Prostate gland (tissue), 2 donors: Measurements from ENCODE around the gene GLIPR2. TPM values are rescaled to one million over a fixed set of nuclear protein-coding genes. Genes with fewer than 3 reads are reported as not detected.

Source experiments
- DNase-seq: peaks from one replicate; pipeline ENCODE4 v3.0.0-alpha.2; 2019; ENCODE audit warnings: low spot score
- H3K27ac ChIP-seq, 2 donors: fragments of 200-600 bp; sonication (generic); 2 replicates each; pipeline ENCODE4 v1.5.1; 2017 to 2019
- H3K27me3 ChIP-seq: fragments of 200-600 bp; sonication (generic); replicated peaks from 2 replicates; pipeline ENCODE4 v1.5.1; 2019; ENCODE audit not compliant: insufficient read depth
- H3K36me3 ChIP-seq, 2 donors: fragments of 200-600 bp; sonication (generic); 1 replicate in 1 of 2; 2 replicates in 1 of 2; pipeline versions ENCODE4 v1.5.1 to v1.8.1; 2017 to 2019
- H3K4me1 ChIP-seq: fragments of 200-600 bp; sonication (generic); replicated peaks from 2 replicates; pipeline ENCODE4 v1.5.1; 2019
- H3K4me3 ChIP-seq, 2 donors: fragments of 200-600 bp; sonication (generic); 2 replicates each; pipeline ENCODE4 v1.5.1; 2017 to 2019
- H3K9me3 ChIP-seq: fragments of 200-600 bp; sonication (generic); 2 replicates; pipeline ENCODE4 v1.5.1; 2017
- POLR2A ChIP-seq: fragments of 450-650 bp; IDR thresholded peaks from one replicate; pipeline ENCODE4 v1.6.1; 2016; ENCODE audit warnings: antibody characterized with exemption, mild to moderate bottlenecking
- POLR2AphosphoS5 ChIP-seq: sonication (generic); formaldehyde crosslinking; IDR thresholded peaks from one replicate; pipeline ENCODE4 v1.6.1; 2017; ENCODE audit warnings: antibody characterized with exemption
- WGBS: methylation state at CpG from one replicate; pipeline ENCODE4 v1.1.5; 2018; 5-methylcytosine and 5-hydroxymethylcytosine counted together
- intact Hi-C: fragments of 100-400 bp; cut with DNase I; formaldehyde crosslinking; loops from one replicate; pipeline ENCODE4 v1.14.2; 2022
- total RNA-seq, 2 donors: library from RNA; depleted of rRNA; stranded (reverse); fragments of >200 nt; gene quantifications; one replicate each; pipeline ENCODE4 v1.1.0, GENCODE V29; 2016
- TF ChIP-seq, protein P1 (sequence below), 4 experiments: fragments of 200-600 bp in 2 of 4; fragments of 450-650 bp in 2 of 4; sonication (generic) in 2 of 4; IDR thresholded peaks; 1 replicate in 3 of 4; 2 replicates in 1 of 4; pipeline ENCODE4 v1.5.1; 2016 to 2019; ENCODE audit warnings: antibody characterized with exemption in 4 of 4, mild to moderate bottlenecking in 2 of 4, moderate library complexity in 2 of 4

Gene GLIPR2
- total RNA-seq, 2 donors from 2014 or later: 21.6 to 36.5 TPM

GRCh38 chr9:36210722-36211121, 74.2 kb downstream of the GLIPR2 start:
- Histone ChIP-seq H3K27ac (no peak overlapping the region), H3K9me3 (no peaks in the 10 kb centered on the region), H3K4me1 (no peaks in the 10 kb centered on the region), H3K4me3 (no peak overlapping the region), H3K36me3 (peaks cover 0 to 9% of the 10 kb centered on the region in 2 donors), H3K27me3 (no peaks in the 10 kb centered on the region)
- TF ChIP-seq, protein P1, sequence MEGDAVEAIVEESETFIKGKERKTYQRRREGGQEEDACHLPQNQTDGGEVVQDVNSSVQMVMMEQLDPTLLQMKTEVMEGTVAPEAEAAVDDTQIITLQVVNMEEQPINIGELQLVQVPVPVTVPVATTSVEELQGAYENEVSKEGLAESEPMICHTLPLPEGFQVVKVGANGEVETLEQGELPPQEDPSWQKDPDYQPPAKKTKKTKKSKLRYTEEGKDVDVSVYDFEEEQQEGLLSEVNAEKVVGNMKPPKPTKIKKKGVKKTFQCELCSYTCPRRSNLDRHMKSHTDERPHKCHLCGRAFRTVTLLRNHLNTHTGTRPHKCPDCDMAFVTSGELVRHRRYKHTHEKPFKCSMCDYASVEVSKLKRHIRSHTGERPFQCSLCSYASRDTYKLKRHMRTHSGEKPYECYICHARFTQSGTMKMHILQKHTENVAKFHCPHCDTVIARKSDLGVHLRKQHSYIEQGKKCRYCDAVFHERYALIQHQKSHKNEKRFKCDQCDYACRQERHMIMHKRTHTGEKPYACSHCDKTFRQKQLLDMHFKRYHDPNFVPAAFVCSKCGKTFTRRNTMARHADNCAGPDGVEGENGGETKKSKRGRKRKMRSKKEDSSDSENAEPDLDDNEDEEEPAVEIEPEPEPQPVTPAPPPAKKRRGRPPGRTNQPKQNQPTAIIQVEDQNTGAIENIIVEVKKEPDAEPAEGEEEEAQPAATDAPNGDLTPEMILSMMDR (IDR thresholded peaks at IDR 0.05): no peak
- no peak for TF ChIP-seq POLR2A
- TF ChIP-seq POLR2AphosphoS5: no peak
- intact Hi-C loops: no loop called here
- WGBS: 81% methylated on average over 8 of the region's 8 CpGs
- DNase-seq: no peak

DNA sequence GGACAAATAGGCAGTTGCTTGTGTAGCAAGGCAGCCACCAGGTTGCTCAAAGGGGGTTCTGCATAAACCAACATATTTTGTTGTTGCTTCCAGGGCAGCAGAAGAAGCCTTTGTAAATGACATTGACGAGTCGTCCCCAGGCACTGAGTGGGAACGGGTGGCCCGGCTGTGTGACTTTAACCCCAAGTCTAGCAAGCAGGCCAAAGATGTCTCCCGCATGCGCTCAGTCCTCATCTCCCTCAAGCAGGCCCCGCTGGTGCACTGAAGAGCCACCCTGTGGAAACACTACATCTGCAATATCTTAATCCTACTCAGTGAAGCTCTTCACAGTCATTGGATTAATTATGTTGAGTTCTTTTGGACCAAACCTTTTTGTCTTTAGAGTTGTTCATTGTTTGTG, 75.0 kb downstream of the GLIPR2 start:
- Histone ChIP-seq H3K27me3 (no peaks in the 10 kb centered on the region), H3K36me3 (peaks cover 0 to 9% of the 10 kb centered on the region in 2 donors), H3K27ac (no peak overlapping the region), H3K4me3 (no peak overlapping the region), H3K4me1 (no peaks in the 10 kb centered on the region), H3K9me3 (no peaks in the 10 kb centered on the region)
- no peak for TF ChIP-seq POLR2A
- TF ChIP-seq, protein P1 (IDR thresholded peaks at IDR 0.05): no peak
- no peak for TF ChIP-seq POLR2AphosphoS5
- no peak for DNase-seq
- WGBS: 79% methylated on average over 7 of the region's 7 CpGs
- intact Hi-C loops: no loop called here

DNA sequence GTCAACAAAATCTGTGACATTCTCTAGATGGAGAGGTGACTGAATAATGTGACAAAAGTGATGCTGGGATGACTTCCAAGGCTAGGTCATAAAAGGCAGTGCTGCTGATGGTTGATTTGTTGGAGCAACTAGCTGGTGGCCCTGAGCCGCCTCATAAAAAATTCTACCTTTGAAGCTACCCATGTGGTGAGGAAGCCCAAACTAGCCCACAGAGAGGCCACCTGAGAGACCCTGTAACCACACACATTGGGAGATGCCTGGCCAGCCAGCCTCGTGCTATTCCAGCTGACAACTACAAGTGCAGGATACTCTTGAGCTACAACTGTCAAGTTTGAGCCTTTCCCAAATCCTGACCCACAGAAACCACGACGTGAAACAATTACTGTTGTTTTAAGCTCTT, 76.9 kb downstream of the GLIPR2 start:
- DNase-seq: no peak
- TF ChIP-seq, protein P1 (IDR thresholded peaks at IDR 0.05): no peak
- TF ChIP-seq POLR2AphosphoS5 (no peak), POLR2A (no peak)
- Histone ChIP-seq H3K27me3 (no peaks in the 10 kb centered on the region), H3K36me3 (peaks cover 0 to 9% of the 10 kb centered on the region in 2 donors), H3K4me1 (no peaks in the 10 kb centered on the region), H3K27ac (no peak overlapping the region), H3K9me3 (no peaks in the 10 kb centered on the region), H3K4me3 (no peak overlapping the region)
- 88% methylated on average over 4 of the region's 4 CpGs for WGBS
- intact Hi-C loops: no loop called here

Other genes with a start within 250 kb of the GLIPR2 start
- 1 to 10 TPM; 1.3 to 1.5 TPM for gene HRCT1, start 230.5 kb upstream of the GLIPR2 start, total RNA-seq
- gene SPAAR, start 227.2 kb upstream of the GLIPR2 start, total RNA-seq: 10 to 100 TPM in 1 of 2 donors, under 1 TPM in 1; 0.64 to 31.4 TPM
- not detected for gene OR2S2, start 178.6 kb upstream of the GLIPR2 start, total RNA-seq
- gene RECK, start 99.8 kb upstream of the GLIPR2 start, total RNA-seq: 1 to 10 TPM; 6.1 to 7.7 TPM
- gene CCIN, start 32.7 kb downstream of the GLIPR2 start, total RNA-seq: 1 to 10 TPM in 1 of 2 donors, under 1 TPM in 1; 0.18 to 3.0 TPM
- 100 to 1,000 TPM; 210 to 259 TPM for gene CLTA, start 54.2 kb downstream of the GLIPR2 start, total RNA-seq
- 10 to 100 TPM; 34.5 to 54.0 TPM for gene GNE, start 121.7 kb downstream of the GLIPR2 start, total RNA-seq